ENCODE data around the gene MLLT3. TPM values are rescaled to one million over a fixed set of nuclear protein-coding genes. Genes with fewer than 3 reads are reported as not detected.

The MLLT3 gene
- total RNA-seq, 3 donors from 2014 or later: 8.8 to 30.3 (median 22.6) TPM

DNA sequence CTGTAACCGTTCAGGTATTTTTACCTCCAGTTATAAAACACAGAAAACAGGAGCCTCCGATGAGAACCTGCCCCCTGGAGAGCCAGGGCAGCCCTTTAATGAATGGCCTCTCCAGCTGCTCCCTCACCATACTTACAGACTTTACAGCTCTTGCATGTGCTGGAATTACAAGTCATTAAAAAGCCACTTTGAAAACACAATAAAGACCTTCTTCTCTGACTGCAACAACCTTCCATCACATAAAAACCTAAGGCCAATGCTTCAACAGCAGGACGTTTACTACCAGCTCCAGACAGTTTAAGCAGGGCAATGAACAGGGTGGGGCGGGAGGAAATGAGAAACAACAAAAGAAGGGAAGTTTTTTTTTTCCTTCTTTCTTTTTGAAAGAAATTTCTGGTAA lies 213.8 kb downstream of the MLLT3 start:
- no peaks in the 10 kb centered on the region for H3K4me1 ChIP-seq
- no peak for DNase-seq (ENCODE audit: low spot score in 2 of 2)
- no peak overlapping the region for H3K27ac ChIP-seq
- intact Hi-C loops (cut with DNase I; ENCODE audit: low total_unique reads): no loop called here
- H3K4me3 ChIP-seq: no peak overlapping the region
- H3K27me3 ChIP-seq: no peaks in the 10 kb centered on the region
- TF ChIP-seq, protein P1, sequence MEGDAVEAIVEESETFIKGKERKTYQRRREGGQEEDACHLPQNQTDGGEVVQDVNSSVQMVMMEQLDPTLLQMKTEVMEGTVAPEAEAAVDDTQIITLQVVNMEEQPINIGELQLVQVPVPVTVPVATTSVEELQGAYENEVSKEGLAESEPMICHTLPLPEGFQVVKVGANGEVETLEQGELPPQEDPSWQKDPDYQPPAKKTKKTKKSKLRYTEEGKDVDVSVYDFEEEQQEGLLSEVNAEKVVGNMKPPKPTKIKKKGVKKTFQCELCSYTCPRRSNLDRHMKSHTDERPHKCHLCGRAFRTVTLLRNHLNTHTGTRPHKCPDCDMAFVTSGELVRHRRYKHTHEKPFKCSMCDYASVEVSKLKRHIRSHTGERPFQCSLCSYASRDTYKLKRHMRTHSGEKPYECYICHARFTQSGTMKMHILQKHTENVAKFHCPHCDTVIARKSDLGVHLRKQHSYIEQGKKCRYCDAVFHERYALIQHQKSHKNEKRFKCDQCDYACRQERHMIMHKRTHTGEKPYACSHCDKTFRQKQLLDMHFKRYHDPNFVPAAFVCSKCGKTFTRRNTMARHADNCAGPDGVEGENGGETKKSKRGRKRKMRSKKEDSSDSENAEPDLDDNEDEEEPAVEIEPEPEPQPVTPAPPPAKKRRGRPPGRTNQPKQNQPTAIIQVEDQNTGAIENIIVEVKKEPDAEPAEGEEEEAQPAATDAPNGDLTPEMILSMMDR (IDR thresholded peaks at IDR 0.05): no peak
- TF ChIP-seq POLR2AphosphoS5 (IDR thresholded peaks at IDR 0.05) (no peak), POLR2A (IDR thresholded peaks at IDR 0.05) (no peak)
- no peaks in the 10 kb centered on the region for H3K36me3 ChIP-seq
- H3K9me3 ChIP-seq: no peaks in the 10 kb centered on the region

DNA sequence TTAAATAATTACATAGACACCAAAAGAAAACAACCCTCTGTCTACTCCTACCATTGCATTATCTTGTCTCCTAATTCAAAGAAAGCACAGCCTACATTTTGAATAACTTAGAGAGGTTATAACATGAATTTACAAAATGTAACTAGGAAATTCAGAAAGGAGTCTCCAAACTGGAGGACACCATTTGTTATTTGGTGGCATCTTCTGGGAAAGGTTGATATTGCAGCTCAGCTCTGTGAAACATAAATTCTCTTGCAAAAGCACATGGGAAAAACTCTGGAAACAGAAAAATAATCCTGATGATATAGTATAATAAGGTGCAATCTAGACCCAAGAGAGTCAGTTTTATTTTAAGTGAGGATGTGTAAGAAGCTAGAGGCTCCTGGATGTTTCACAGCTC lies 215.3 kb downstream of the MLLT3 start:
- Histone ChIP-seq H3K4me3 (no peak overlapping the region), H3K36me3 (no peaks in the 10 kb centered on the region), H3K27ac (no peak overlapping the region), H3K4me1 (no peaks in the 10 kb centered on the region), H3K27me3 (no peaks in the 10 kb centered on the region), H3K9me3 (no peaks in the 10 kb centered on the region)
- no peak for TF ChIP-seq POLR2A (IDR thresholded peaks at IDR 0.05)
- no peak for TF ChIP-seq POLR2AphosphoS5 (IDR thresholded peaks at IDR 0.05)
- TF ChIP-seq, protein P1 (IDR thresholded peaks at IDR 0.05): no peak
- no peak for DNase-seq (ENCODE audit: low spot score in 2 of 2)
- intact Hi-C loops (cut with DNase I; ENCODE audit: low total_unique reads): no loop called here

DNA sequence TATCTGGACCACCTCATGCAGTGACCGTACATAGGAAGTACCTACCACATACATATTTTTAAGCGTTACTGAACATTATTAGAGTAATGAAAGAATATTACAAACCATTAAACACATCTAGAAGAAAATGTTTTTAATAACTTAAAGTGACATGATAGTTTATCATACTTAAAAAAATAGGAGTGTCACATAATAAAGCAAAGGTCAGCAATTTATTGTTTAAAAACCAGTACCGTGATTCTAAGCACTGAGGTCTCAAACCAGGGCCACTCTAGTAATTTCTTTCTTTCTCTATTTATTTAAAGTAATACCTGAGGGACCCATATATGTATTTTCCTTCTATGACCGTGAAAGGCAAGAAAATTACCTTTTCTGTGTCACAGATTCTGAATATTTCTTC lies 216.0 kb downstream of the MLLT3 start:
- no peaks in the 10 kb centered on the region for H3K27me3 ChIP-seq
- H3K4me3 ChIP-seq: no peak overlapping the region
- H3K4me1 ChIP-seq: no peaks in the 10 kb centered on the region
- no peaks in the 10 kb centered on the region for H3K36me3 ChIP-seq
- no peak overlapping the region for H3K27ac ChIP-seq
- H3K9me3 ChIP-seq: no peaks in the 10 kb centered on the region
- TF ChIP-seq, protein P1 (IDR thresholded peaks at IDR 0.05): no peak
- no peak for TF ChIP-seq POLR2AphosphoS5 (IDR thresholded peaks at IDR 0.05)
- no peak for TF ChIP-seq POLR2A (IDR thresholded peaks at IDR 0.05)
- no peak for DNase-seq (ENCODE audit: low spot score in 2 of 2)
- intact Hi-C loops (cut with DNase I; ENCODE audit: low total_unique reads): no loop called here

DNA sequence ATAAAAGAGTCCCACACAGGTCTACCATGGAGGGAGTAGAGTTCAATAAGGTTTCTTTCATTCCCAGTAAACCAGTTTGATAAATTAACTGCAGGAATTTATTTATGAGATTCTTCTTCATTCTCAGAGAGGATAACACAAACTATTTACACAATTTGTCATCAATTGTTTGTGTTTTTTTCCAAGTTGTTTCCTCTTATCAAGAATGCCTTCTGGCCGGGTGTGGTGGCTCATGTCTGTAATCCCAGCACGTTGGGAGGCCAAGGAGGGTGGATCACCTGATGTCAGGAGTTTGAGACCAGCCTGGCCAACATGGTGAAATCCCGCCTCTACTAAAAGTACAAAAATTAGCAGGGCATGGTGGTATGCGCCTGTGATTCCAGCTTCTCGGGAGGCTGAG lies 216.7 kb downstream of the MLLT3 start:
- intact Hi-C loops (cut with DNase I; ENCODE audit: low total_unique reads): no loop called here

DNA sequence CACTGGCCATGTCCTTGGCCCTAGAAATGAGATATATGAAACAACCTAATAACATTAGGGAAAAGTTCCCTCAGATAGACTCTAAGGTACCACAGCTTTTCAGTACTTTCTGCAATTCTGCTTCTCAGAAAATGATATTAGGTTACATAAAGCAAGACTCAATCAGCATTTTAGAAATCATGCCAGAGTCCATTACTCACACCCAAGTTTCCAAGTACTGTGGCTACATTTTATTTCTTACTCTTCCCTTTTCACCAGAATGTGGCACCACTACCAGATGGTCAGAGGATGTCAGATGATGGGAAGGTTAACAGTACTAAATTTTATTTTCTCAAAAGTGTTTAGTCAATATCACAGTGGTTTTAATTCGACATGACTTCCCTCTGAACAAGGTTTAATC lies 217.2 kb downstream of the MLLT3 start:
- TF ChIP-seq POLR2A (IDR thresholded peaks at IDR 0.05) (no peak), POLR2AphosphoS5 (IDR thresholded peaks at IDR 0.05) (no peak)
- TF ChIP-seq, protein P1 (IDR thresholded peaks at IDR 0.05): no peak
- Histone ChIP-seq H3K4me3 (no peak overlapping the region), H3K4me1 (no peaks in the 10 kb centered on the region), H3K27me3 (no peaks in the 10 kb centered on the region), H3K27ac (no peak overlapping the region), H3K9me3 (no peaks in the 10 kb centered on the region), H3K36me3 (no peaks in the 10 kb centered on the region)
- no peak for DNase-seq (ENCODE audit: low spot score in 2 of 2)
- intact Hi-C loops (cut with DNase I; ENCODE audit: low total_unique reads): no loop called here

More for the DNA sequence above, 216.7 kb downstream of the MLLT3 start:
- no peak for DNase-seq (ENCODE audit: low spot score in 2 of 2)
- H3K4me1 ChIP-seq: no peaks in the 10 kb centered on the region
- TF ChIP-seq POLR2A (IDR thresholded peaks at IDR 0.05) (no peak), POLR2AphosphoS5 (IDR thresholded peaks at IDR 0.05) (no peak)
- TF ChIP-seq, protein P1 (IDR thresholded peaks at IDR 0.05): no peak
- no peak overlapping the region for H3K27ac ChIP-seq
- no peak overlapping the region for H3K4me3 ChIP-seq
- H3K36me3 ChIP-seq: no peaks in the 10 kb centered on the region
- no peaks in the 10 kb centered on the region for H3K27me3 ChIP-seq
- no peaks in the 10 kb centered on the region for H3K9me3 ChIP-seq
